ENCODE results near the gene ZNF845.
A peak's percentile ranks its signal among the peaks of the same experiment; 100 is the strongest.
"Not testable (repeated sequence)": the region's sequence is repeated elsewhere in the genome, so short reads cannot be mapped to it uniquely, and the experiment has no call there.

Gene ZNF845

DNA sequence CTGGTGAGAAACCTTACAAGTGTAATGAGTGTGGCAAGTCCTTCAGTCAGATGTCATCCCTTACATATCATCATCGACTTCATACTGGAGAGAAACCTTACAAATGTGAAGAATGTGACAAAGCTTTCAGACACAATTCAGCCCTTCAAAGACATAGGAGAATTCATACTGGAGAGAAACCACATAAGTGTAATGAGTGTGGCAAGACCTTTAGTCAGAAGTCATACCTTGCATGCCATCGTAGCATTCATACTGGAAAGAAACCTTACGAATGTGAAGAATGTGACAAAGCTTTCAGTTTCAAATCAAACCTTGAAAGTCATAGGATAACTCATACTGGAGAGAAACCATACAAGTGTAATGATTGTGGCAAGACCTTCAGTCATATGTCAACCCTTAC, 47.8 kb downstream of the ZNF845 start:
- no peak for DNase-seq (ENCODE audit: low read depth, low spot score)

GRCh38 chr19:53388168-53388567, 54.6 kb downstream of the ZNF845 start:
- DNase-seq (ENCODE audit: low read depth, low spot score), result no peak

DNA sequence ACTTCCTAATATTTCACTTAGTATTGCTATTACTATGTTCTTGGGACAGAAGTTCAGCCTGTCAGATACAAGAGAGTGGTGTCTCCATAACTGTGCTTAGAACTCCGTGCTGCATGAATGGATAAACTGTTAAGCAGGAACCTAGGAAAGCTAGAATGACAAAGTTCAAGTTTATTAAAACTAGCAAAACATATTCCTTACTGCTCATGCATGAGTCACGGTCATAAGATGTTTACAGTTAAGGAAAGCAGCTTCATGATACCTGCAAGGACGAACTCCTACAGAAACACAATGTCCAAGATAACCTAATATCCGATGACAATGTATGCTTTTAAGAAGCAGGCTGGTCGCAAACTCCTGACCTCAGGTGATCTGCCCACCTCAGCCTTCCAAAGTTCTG, 55.4 kb downstream of the ZNF845 start:
- DNase-seq (ENCODE audit: low read depth, low spot score), result no peak

- no peak for DNase-seq (ENCODE audit: low read depth, low spot score)
Measured at GRCh38 chr19:53389571-53389970, 56.0 kb downstream of the ZNF845 start.

DNA sequence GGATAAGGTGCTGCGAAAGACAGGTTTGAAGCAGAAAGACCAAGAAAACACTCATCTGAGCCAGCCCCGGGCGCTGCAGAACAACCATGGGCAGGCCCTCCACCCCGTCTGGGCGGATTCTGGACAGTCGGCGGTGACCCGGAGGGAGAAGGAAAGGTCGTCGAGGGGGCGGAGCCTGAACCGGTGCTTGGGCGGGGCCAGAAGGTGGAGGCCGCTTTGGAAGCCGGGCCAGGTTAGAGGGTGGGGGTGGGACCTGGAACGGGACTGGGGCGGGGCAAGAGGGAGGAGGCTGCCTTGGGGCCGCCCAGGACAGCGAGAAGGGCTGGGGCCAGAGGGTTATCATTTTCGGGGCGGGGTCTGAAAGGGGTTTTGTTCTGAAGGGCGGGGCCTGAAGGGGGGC, 56.4 kb downstream of the ZNF845 start:
- no peak for DNase-seq (ENCODE audit: low read depth, low spot score)

- DNase-seq (ENCODE audit: low read depth, low spot score), result no peak
Measured at GRCh38 chr19:53394522-53394973, 61.0 kb downstream of the ZNF845 start.

DNA sequence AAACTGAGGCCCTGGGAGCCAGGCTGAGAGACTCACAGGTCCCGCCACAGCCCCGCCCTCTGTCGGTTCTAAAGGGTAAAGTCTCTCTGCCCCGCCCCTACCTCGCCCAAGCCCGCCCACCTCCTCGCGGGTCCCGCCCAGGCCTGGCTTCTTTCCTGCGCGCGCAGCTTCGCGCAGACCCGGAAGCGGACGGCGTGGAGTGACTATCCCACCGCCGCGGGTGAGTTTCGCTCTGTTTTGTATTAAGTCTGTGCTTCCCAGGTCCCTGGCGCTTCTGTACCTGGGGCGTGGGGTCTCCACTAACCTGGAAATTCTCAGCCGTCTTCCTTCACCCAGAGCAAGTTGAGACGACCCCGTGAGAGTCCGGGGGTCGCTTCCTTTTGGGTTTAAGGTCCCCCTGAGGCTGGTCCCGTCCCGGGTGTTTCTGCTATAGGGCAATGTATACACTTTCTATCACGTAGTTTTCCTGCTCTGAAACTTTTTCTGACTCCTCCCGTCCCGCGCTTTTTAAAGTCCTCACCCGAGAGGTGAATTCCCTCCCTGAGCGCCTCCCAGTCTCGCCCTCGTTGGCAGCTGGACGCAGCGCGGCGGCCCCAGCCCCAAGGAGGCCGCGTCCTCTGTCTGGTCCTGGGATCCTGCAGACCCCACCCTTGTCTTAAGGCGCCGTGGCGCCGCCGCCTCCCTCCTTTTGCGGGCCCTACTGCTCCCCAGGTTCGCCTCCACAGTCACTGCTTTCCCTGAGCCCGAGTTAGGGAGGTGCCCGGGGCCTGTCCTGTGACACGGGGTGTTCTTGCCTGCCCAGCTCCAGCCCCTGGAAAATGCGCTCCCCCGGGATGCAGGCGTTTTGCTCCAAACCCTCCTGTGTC, 61.7 kb downstream of the ZNF845 start, which contains the start of gene ZNF765:
TSS of gene ZNF765 (plus strand) at position 176 of the 866 bp plus-strand sequence. CDS start 2,867 bp downstream, outside the sequence.
- peak; percentile 83 for DNase-seq (ENCODE audit: low read depth, low spot score)

DNA sequence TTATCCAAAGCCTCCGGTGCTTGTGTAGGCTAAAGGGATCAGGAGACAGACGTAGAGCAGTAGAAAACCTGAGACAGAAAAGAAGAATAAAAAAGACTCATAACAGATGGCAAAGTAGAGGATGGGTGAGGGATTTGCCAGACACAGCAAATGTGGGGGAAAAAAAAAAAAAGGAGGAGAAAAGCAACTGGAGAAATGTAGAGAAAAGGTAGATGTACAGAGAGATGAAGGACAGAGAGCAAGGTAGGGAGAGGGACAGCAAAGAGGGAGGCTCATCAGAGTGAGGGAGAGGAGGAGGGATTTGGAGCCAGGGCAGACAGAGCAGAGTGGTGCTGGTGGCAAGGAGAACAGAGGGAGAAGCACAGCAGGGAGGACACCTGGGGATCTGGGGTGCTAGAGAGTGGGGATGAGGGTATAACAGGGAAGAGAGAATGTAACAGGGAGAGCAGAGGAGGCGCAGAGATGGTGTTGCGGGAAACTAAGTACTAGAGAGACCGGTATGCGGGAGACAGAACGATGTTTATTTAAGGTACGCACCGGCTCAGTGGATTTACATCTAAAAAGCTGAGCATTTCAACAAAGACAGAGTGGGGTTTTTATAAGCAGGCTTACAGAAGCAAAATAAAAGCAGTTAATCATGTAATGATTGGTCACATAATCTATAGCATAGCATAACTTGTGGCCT, 62.4 kb downstream of the ZNF845 start:
- DNase-seq (ENCODE audit: low read depth, low spot score), result not testable (repeated sequence)

- DNase-seq (ENCODE audit: low read depth, low spot score), result no peak
Measured at GRCh38 chr19:53396525-53396868, 62.9 kb downstream of the ZNF845 start.

- DNase-seq (ENCODE audit: low read depth, low spot score), result not testable (repeated sequence)
Measured at GRCh38 chr19:53397918-53398317, 64.4 kb downstream of the ZNF845 start.

All from smooth muscle cell of the brain vasculature (primary cell).